Measurements from ENCODE around the gene TXNL4B. TPM values are rescaled to one million over a fixed set of nuclear protein-coding genes. Genes with fewer than 3 reads are reported as not detected.
"Not testable (repeated sequence)": the region's sequence is repeated elsewhere in the genome, so short reads cannot be mapped to it uniquely, and the experiment has no call there.

TXNL4B gene
- total RNA-seq, 1 experiment from 2014 or later, result 7.7 TPM

DNA sequence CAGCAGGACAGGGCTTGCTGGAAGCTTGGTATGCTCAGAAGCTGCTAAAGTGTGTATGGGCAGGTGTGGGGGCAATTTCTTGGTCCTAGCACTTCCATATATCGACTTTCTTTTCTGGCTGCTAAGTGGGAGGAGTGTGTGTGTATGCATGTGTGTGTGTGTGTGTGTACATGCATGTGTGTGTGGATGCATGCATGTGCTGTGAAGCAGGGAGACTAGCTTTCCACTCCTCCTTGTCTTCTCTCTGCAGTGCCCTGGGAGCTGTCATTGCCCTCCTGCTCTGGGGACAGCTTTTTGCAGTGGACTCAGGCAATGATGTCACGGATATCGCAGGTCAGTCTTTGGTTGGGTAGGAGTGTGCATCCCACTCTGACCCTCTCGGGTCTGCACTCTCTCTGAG, 37.5 kb downstream of the TXNL4B start:
- H3K9me3 ChIP-seq (ENCODE audit: control insufficient read depth, insufficient read depth, low read depth, low read length), result no peaks in the 10 kb centered on the region
- BruUV-seq (replicated peaks), result no TSS peak
- no peak for TF ChIP-seq TCF7L2 (IDR thresholded peaks at IDR 0.05; ENCODE audit: low read depth, low read length)
- TF ChIP-seq, protein P1, sequence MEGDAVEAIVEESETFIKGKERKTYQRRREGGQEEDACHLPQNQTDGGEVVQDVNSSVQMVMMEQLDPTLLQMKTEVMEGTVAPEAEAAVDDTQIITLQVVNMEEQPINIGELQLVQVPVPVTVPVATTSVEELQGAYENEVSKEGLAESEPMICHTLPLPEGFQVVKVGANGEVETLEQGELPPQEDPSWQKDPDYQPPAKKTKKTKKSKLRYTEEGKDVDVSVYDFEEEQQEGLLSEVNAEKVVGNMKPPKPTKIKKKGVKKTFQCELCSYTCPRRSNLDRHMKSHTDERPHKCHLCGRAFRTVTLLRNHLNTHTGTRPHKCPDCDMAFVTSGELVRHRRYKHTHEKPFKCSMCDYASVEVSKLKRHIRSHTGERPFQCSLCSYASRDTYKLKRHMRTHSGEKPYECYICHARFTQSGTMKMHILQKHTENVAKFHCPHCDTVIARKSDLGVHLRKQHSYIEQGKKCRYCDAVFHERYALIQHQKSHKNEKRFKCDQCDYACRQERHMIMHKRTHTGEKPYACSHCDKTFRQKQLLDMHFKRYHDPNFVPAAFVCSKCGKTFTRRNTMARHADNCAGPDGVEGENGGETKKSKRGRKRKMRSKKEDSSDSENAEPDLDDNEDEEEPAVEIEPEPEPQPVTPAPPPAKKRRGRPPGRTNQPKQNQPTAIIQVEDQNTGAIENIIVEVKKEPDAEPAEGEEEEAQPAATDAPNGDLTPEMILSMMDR (IDR thresholded peaks at IDR 0.05), result no peak
- no peak for TF ChIP-seq POLR2AphosphoS5 (IDR thresholded peaks at IDR 0.05; ENCODE audit: low read depth, low read length)
- TF ChIP-seq, protein P2, sequence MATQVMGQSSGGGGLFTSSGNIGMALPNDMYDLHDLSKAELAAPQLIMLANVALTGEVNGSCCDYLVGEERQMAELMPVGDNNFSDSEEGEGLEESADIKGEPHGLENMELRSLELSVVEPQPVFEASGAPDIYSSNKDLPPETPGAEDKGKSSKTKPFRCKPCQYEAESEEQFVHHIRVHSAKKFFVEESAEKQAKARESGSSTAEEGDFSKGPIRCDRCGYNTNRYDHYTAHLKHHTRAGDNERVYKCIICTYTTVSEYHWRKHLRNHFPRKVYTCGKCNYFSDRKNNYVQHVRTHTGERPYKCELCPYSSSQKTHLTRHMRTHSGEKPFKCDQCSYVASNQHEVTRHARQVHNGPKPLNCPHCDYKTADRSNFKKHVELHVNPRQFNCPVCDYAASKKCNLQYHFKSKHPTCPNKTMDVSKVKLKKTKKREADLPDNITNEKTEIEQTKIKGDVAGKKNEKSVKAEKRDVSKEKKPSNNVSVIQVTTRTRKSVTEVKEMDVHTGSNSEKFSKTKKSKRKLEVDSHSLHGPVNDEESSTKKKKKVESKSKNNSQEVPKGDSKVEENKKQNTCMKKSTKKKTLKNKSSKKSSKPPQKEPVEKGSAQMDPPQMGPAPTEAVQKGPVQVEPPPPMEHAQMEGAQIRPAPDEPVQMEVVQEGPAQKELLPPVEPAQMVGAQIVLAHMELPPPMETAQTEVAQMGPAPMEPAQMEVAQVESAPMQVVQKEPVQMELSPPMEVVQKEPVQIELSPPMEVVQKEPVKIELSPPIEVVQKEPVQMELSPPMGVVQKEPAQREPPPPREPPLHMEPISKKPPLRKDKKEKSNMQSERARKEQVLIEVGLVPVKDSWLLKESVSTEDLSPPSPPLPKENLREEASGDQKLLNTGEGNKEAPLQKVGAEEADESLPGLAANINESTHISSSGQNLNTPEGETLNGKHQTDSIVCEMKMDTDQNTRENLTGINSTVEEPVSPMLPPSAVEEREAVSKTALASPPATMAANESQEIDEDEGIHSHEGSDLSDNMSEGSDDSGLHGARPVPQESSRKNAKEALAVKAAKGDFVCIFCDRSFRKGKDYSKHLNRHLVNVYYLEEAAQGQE (IDR thresholded peaks at IDR 0.05; ENCODE audit: insufficient read depth in 1 of 2, low read depth in 2 of 2, low read length in 1 of 2), result no peak
- TF ChIP-seq SIN3A (IDR thresholded peaks at IDR 0.05; ENCODE audit: borderline replicate concordance, insufficient read depth, low read depth, low read length), result no peak
- in situ Hi-C loops (cut with HindIII; ENCODE audit: low pct_unique_long_range_greater_than_20kb, low sequenced_read_pairs) (no loop called here), intact Hi-C loops (cut with micrococcal nuclease; ENCODE audit: unreplicated experiment) (no loop called here)
- no peak overlapping the region for H3K4me3 ChIP-seq (ENCODE audit: low read depth in 2 of 2, low read length in 2 of 2)
- CTCF ChIA-PET, result no interaction called here
- H3K4me1 ChIP-seq (ENCODE audit: control insufficient read depth, insufficient read depth, low read length), result no peaks in the 10 kb centered on the region
- no peak overlapping the region for H3K27ac ChIP-seq (ENCODE audit: low read length)
- peaks cover 6% of the 10 kb centered on the region for H3K27me3 ChIP-seq (ENCODE audit: control insufficient read depth, insufficient read depth, low read length)
- DNase-seq (ENCODE audit: low read depth, low spot score) (no peak), ATAC-seq (no peak)
- no peaks in the 10 kb centered on the region for H3K36me3 ChIP-seq (ENCODE audit: control insufficient read depth, insufficient read depth, low read length)
- POLR2A ChIA-PET, result no interaction called here

DNA sequence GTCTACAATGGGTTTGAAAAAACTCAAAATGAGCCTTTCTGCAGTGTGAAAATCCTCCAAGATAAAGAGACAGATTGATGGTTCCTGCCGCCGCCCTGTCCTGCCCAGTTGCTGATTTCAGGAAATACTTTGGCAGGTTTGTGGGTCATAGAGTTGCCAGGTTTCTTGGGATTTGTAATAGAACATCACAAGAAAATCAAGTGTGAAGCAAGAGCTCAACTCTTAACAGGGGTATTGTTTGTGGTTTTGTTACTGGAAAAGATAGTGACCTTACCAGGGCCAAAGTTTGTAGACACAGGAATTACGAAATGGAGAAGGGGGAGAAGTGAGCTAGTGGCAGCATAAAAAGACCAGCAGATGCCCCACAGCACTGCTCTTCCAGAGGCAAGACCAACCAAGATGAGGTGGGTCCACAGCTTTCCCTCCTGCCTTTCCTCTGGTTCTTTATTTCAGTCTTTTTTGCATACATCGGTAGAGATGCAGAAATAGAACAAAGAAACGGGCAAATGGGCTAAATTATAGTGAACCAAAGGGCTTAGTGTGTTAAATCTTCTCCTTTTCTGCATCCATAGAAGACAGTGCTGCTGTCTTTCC, 39.1 kb downstream of the TXNL4B start, which contains the start of gene HP:
HP (plus strand) TSS at position 252 of the 594 bp plus-strand sequence; CDS start at position 400, 148 bp downstream.
- in situ Hi-C loops (cut with HindIII; ENCODE audit: low pct_unique_long_range_greater_than_20kb, low sequenced_read_pairs); CTCF ChIA-PET; DNase-seq (ENCODE audit: low read depth, low spot score); H3K27ac ChIP-seq (ENCODE audit: low read length); H3K27me3 ChIP-seq (ENCODE audit: control insufficient read depth, insufficient read depth, low read length); H3K9me3 ChIP-seq (ENCODE audit: control insufficient read depth, insufficient read depth, low read depth, low read length); ATAC-seq; intact Hi-C loops (cut with micrococcal nuclease; ENCODE audit: unreplicated experiment); BruUV-seq (replicated peaks); H3K4me3 ChIP-seq (ENCODE audit: low read depth in 2 of 2, low read length in 2 of 2); H3K36me3 ChIP-seq (ENCODE audit: control insufficient read depth, insufficient read depth, low read length); H3K4me1 ChIP-seq (ENCODE audit: control insufficient read depth, insufficient read depth, low read length); POLR2A ChIA-PET: not testable (repeated sequence)

DNA sequence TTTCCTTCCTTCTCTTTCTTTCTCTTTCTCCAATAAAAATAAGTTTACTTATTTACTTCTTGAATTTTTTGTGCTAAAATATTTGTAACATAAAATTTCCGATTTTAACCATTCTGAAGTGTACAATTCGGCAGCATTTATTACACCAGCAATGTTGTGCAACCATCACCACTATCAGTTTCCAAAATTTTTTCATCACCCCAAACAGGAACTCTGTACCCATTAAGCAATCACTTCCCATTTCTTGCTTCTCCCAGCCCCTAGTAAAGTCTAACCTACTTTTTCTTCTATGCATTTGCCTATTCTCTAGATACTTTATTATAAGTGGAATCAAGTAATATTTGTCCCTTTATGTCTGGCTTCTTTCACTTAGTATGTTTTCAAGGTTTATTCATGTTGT, 41.6 kb downstream of the TXNL4B start:
- ATAC-seq (no peak), DNase-seq (ENCODE audit: low read depth, low spot score) (no peak)
- Histone ChIP-seq H3K27me3 (ENCODE audit: control insufficient read depth, insufficient read depth, low read length) (peaks cover 6% of the 10 kb centered on the region), H3K4me1 (ENCODE audit: control insufficient read depth, insufficient read depth, low read length) (no peaks in the 10 kb centered on the region), H3K27ac (ENCODE audit: low read length) (no peak overlapping the region), H3K4me3 (ENCODE audit: low read depth in 2 of 2, low read length in 2 of 2) (no peak overlapping the region), H3K36me3 (ENCODE audit: control insufficient read depth, insufficient read depth, low read length) (no peaks in the 10 kb centered on the region), H3K9me3 (ENCODE audit: control insufficient read depth, insufficient read depth, low read depth, low read length) (no peaks in the 10 kb centered on the region)
- TF ChIP-seq, protein P2 (IDR thresholded peaks at IDR 0.05; ENCODE audit: insufficient read depth in 1 of 2, low read depth in 2 of 2, low read length in 1 of 2), result no peak
- TF ChIP-seq TCF7L2 (IDR thresholded peaks at IDR 0.05; ENCODE audit: low read depth, low read length), result no peak
- TF ChIP-seq, protein P1 (IDR thresholded peaks at IDR 0.05), result no peak
- no peak for TF ChIP-seq POLR2AphosphoS5 (IDR thresholded peaks at IDR 0.05; ENCODE audit: low read depth, low read length)
- TF ChIP-seq SIN3A (IDR thresholded peaks at IDR 0.05; ENCODE audit: borderline replicate concordance, insufficient read depth, low read depth, low read length), result no peak
- intact Hi-C loops (cut with micrococcal nuclease; ENCODE audit: unreplicated experiment) (no loop called here), in situ Hi-C loops (cut with HindIII; ENCODE audit: low pct_unique_long_range_greater_than_20kb, low sequenced_read_pairs) (no loop called here)
- POLR2A ChIA-PET, result no interaction called here
- BruUV-seq (replicated peaks), result no TSS peak
- CTCF ChIA-PET, result no interaction called here

Data from Panc1 (cell line).